Esophagus muscularis mucosa (tissue), 4 donors: Measurements from ENCODE around the gene TET3. TPM values are rescaled to one million over a fixed set of nuclear protein-coding genes. Genes with fewer than 3 reads are reported as not detected.
A peak's percentile ranks its signal among the peaks of the same experiment; 100 is the strongest.

Experiments
- DNase-seq: peaks from one replicate; pipeline ENCODE4 v3.0.0-alpha.2; 2017; ENCODE audit errors: extremely low spot score
- H3K27ac ChIP-seq, 4 donors: fragments of 200-600 bp; sonication (generic); replicated peaks in 1 of 4; 1 replicate in 3 of 4; 2 replicates in 1 of 4; pipeline ENCODE4 v1.5.1; 2016 to 2019; ENCODE audit warnings: mild to moderate bottlenecking in 1 of 4
- H3K27me3 ChIP-seq, 4 donors: fragments of 200-600 bp; sonication (generic); one replicate each; pipeline versions ENCODE4 v1.5.1 to v1.6.0; 2016 to 2019
- H3K36me3 ChIP-seq, 4 donors: fragments of 200-600 bp; sonication (generic); one replicate each; pipeline ENCODE4 v1.5.1; 2016 to 2019
- H3K4me1 ChIP-seq, 4 donors: fragments of 200-600 bp; sonication (generic); one replicate each; pipeline ENCODE4 v1.5.1; 2016 to 2019
- H3K4me3 ChIP-seq, 4 donors: fragments of 200-600 bp; sonication (generic); 1 replicate in 2 of 4; 2 replicates in 2 of 4; pipeline ENCODE4 v1.5.1; 2016 to 2019; ENCODE audit warnings: mild to moderate bottlenecking in 4 of 4, moderate library complexity in 1 of 4
- H3K9me3 ChIP-seq, 4 donors: fragments of 200-600 bp; sonication (generic); 1 replicate in 3 of 4; 2 replicates in 1 of 4; pipeline ENCODE4 v1.5.1; 2016 to 2019
- CTCF ChIP-seq, 3 experiments: fragments of 200-600 bp in 2 of 3; fragments of 450-650 bp in 1 of 3; sonication (generic) in 2 of 3; IDR thresholded peaks; one replicate each; pipeline ENCODE4 v1.5.1; 2017 to 2019; ENCODE audit warnings: antibody characterized with exemption in 3 of 3, mild to moderate bottlenecking in 2 of 3, moderate library complexity in 1 of 3
- EP300 ChIP-seq: sonication (generic); formaldehyde crosslinking; IDR thresholded peaks from one replicate; pipeline ENCODE4 v1.6.1; 2017; ENCODE audit warnings: antibody characterized with exemption
- POLR2A ChIP-seq: fragments of 450-650 bp; IDR thresholded peaks from one replicate; pipeline ENCODE4 v1.6.1; 2017; ENCODE audit warnings: antibody characterized with exemption, moderate library complexity, mild to moderate bottlenecking, low read depth
- POLR2AphosphoS5 ChIP-seq, 2 donors: sonication (generic); formaldehyde crosslinking; IDR thresholded peaks; one replicate each; pipeline ENCODE4 v1.6.1; 2017; ENCODE audit warnings: antibody characterized with exemption in 2 of 2
- WGBS: methylation state at CpG from one replicate; pipeline ENCODE4 v1.1.5; 2018; 5-methylcytosine and 5-hydroxymethylcytosine counted together
- intact Hi-C: fragments of 100-400 bp; cut with DNase I; formaldehyde crosslinking; loops from one replicate; pipeline ENCODE4 v1.15.1; 2023
- total RNA-seq, 4 donors: library from RNA; depleted of rRNA; stranded (reverse); fragments of >200 nt; gene quantifications; one replicate each; pipeline versions ENCODE4 v1.1.0 to v1.2.1, GENCODE V29; 2016

TET3 gene
- total RNA-seq, 4 donors from 2014 or later, result 5.4 to 6.7 (median 6.1) TPM

DNA sequence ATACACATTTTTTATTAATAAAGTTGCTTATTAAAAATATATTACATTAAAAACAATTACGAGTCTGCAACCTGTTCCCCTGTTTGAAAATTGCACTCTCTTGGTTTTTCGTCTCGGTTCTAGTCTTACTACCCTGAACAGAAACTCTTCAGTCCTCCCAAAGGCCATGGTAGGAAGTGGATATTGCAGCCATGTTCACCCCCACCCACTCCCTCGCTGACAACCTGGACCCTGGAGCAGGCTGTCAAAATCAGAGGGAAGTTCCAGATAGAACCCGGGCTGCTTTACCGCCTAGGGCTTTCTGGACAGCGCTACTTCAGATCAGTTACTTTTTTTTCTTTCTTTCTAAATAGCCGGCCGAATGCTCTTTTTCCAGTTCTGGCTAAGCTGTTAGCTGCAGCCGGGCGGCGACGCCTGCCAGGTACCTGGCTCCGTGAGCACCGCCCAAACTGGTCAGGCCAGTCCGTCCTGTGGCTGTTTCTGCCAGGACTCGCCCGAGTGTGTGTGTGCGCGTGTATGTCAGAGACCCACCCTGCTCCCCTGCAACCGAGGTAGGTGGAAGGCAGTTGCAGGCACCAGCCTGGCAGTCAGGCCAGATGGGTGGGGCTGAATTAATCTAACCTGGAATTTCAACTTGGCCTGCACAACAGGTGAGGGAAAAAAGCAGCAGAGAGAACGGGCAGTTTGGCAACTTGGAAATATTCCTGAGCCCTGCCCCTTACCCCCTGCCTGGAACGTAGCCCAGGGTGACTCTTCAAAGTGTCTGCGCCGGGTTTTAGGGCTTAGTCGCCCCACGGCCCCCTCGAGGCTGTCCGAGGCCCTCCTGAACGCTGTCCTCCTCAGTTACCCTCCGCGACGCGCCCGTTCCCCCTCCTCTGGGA, 1.1 kb upstream of the TET3 start:
- H3K9me3 ChIP-seq, result no peaks in the 10 kb centered on the region
- no peak for DNase-seq
- H3K27ac ChIP-seq, result peak overlapping the region; percentile 64 to 71 (median 68)
- peak overlapping the region; percentile 59 to 76 (median 66) for H3K4me3 ChIP-seq
- 42% methylated on average over 34 of the region's 35 CpGs for WGBS
- peaks cover 0 to 15% (median 0%) of the 10 kb centered on the region in 4 donors for H3K27me3 ChIP-seq
- intact Hi-C loops, result loop anchor here (10.0 kb wide), 1 partner anchor 159 kb away; the partner anchor contains the start of gene STAMBP
- no peaks in the 10 kb centered on the region for H3K36me3 ChIP-seq
- TF ChIP-seq CTCF (IDR thresholded peaks at IDR 0.05), result no peak
- TF ChIP-seq POLR2AphosphoS5 (IDR thresholded peaks at IDR 0.05), result no peak
- no peak for TF ChIP-seq POLR2A
- TF ChIP-seq EP300, result no peak
- H3K4me1 ChIP-seq, result peaks cover 60 to 66% (median 62%) of the 10 kb centered on the region in 4 donors

DNA sequence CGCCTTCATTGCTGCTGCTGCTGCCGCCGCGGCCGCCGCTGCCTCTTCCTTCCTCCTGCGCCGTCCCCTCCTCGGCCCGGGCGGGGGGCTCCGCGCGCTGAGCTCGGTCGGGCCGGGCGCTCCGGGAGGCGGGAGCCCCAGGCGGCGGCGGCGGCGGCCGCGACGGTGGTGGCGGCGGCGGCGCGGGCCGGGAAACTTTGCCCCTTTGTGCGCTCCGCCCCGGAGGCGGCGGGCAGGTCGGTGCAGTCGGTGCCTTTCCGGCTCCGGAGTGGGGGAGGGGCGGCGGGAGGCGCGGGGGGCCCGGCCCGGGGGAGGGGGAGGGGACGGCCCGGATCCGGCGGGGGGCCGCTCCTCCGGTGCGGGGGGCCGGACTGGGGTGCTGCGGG, 205 bp downstream of the TET3 start:
- Histone ChIP-seq H3K4me1 (peaks cover 60 to 67% (median 65%) of the 10 kb centered on the region in 4 donors), H3K36me3 (peaks cover 0 to 4% (median 0%) of the 10 kb centered on the region in 4 donors), H3K27me3 (peaks cover 0 to 4% (median 0%) of the 10 kb centered on the region in 4 donors), H3K27ac (peak overlapping the region in 3 of 4 donors; percentile 64 to 71 (median 65)), H3K4me3 (peak overlapping the region; percentile 59 to 76 (median 66)), H3K9me3 (no peaks in the 10 kb centered on the region)
- intact Hi-C loops, result loop anchor here (5.0 to 10.0 kb wide), 2 partner anchors 58 to 160 kb away; partner anchors contain the start of genes DGUOK and STAMBP
- no peak for DNase-seq
- TF ChIP-seq CTCF (IDR thresholded peaks at IDR 0.05) (no peak), POLR2AphosphoS5 (IDR thresholded peaks at IDR 0.05) (peak in 1 of 2 donors; percentile 42)
- 1% methylated on average over 20 of the region's 58 CpGs for WGBS

GRCh38 chr2:73985308-73986084, 786 bp downstream of the TET3 start:
- DNase-seq, result no peak
- Histone ChIP-seq H3K4me1 (peaks cover 58 to 66% (median 65%) of the 10 kb centered on the region in 4 donors), H3K27me3 (no peaks in the 10 kb centered on the region), H3K36me3 (peaks cover 0 to 4% (median 0%) of the 10 kb centered on the region in 4 donors), H3K9me3 (no peaks in the 10 kb centered on the region), H3K27ac (peak overlapping the region; percentile 52 to 71 (median 64)), H3K4me3 (peak overlapping the region; percentile 59 to 76 (median 66))
- intact Hi-C loops, result loop anchor here (5.0 to 10.0 kb wide), 2 partner anchors 58 to 161 kb away; partner anchors contain the start of genes DGUOK and STAMBP
- 7% methylated on average over 3 of the region's 66 CpGs for WGBS
- TF ChIP-seq EP300, result no peak
- no peak for TF ChIP-seq CTCF (IDR thresholded peaks at IDR 0.05)
- TF ChIP-seq POLR2AphosphoS5 (IDR thresholded peaks at IDR 0.05), result peak in 1 of 2 donors; percentile 35
- peak; percentile 19 for TF ChIP-seq POLR2A

DNA sequence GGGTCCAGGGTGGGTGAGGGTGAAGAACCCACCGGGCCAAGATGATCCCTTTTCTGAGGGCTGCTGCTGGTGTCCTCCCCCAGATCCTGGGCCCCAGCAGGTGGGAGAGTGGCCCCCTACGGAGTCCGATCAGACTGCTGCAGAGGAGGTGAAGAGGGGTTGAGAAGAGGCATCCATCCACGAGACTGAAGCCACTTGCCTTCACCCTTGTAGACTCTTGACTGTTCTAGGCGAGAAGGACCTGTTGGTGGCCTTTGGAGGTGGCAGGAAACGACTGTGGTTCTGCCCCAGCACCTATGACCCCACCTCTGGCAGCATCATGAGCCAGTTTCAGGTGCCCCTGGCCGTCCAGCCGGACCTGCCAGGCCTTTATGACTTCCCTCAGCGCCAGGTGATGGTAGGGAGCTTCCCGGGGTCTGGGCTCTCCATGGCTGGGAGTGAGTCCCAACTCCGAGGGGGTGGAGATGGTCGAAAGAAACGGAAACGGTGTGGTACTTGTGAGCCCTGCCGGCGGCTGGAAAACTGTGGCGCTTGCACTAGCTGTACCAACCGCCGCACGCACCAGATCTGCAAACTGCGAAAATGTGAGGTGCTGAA, 1.5 kb downstream of the TET3 start:
- Histone ChIP-seq H3K27ac (peak overlapping the region in 2 of 4 donors; percentile 40 to 65), H3K4me3 (peak overlapping the region; percentile 59 to 76 (median 66))
- intact Hi-C loops, result loop anchor here (5.0 to 10.0 kb wide), 2 partner anchors 59 to 161 kb away; partner anchors contain the start of genes DGUOK and STAMBP

More for the DNA sequence above, 1.5 kb downstream of the TET3 start:
- Histone ChIP-seq H3K36me3 (peaks cover 0 to 4% (median 0%) of the 10 kb centered on the region in 4 donors), H3K4me1 (peaks cover 51 to 60% (median 59%) of the 10 kb centered on the region in 4 donors), H3K9me3 (no peaks in the 10 kb centered on the region), H3K27me3 (no peaks in the 10 kb centered on the region)
- WGBS, result 95% methylated on average over 14 of the region's 21 CpGs
- DNase-seq, result no peak
- TF ChIP-seq EP300 (no peak), CTCF (IDR thresholded peaks at IDR 0.05) (no peak), POLR2AphosphoS5 (IDR thresholded peaks at IDR 0.05) (no peak), POLR2A (no peak)
